GM12874 (cell line): ENCODE data around the gene ZFAND5.

Experiments used
- TF ChIP-seq, protein P1 (sequence below): IDR thresholded peaks from 2 replicates; pipeline ENCODE4 v1.5.1; 2011; ENCODE audit warnings: low read depth, mild to moderate bottlenecking, control low read depth, low read length, moderate library complexity; ENCODE audit not compliant: insufficient read depth

Gene ZFAND5

DNA sequence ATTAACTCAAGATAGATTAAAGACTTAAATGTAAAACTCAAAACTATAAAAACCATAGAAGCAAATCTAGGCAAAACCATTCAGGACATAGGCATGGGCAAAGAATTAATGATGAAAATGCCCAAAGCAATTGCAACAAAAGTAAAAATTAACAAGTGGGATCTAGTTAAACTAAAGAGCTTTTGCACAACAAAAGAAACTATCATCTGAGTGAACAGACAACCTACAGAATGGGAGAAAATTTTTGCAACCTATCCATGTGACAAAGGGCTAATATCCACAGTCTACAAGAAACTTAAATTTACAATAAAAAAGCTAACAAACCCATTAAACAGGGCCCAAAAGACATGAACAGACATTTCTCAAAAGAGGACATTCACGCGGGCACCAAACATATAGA lies 34.4 kb upstream of the ZFAND5 start:
- TF ChIP-seq, protein P1, sequence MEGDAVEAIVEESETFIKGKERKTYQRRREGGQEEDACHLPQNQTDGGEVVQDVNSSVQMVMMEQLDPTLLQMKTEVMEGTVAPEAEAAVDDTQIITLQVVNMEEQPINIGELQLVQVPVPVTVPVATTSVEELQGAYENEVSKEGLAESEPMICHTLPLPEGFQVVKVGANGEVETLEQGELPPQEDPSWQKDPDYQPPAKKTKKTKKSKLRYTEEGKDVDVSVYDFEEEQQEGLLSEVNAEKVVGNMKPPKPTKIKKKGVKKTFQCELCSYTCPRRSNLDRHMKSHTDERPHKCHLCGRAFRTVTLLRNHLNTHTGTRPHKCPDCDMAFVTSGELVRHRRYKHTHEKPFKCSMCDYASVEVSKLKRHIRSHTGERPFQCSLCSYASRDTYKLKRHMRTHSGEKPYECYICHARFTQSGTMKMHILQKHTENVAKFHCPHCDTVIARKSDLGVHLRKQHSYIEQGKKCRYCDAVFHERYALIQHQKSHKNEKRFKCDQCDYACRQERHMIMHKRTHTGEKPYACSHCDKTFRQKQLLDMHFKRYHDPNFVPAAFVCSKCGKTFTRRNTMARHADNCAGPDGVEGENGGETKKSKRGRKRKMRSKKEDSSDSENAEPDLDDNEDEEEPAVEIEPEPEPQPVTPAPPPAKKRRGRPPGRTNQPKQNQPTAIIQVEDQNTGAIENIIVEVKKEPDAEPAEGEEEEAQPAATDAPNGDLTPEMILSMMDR = no peak

DNA sequence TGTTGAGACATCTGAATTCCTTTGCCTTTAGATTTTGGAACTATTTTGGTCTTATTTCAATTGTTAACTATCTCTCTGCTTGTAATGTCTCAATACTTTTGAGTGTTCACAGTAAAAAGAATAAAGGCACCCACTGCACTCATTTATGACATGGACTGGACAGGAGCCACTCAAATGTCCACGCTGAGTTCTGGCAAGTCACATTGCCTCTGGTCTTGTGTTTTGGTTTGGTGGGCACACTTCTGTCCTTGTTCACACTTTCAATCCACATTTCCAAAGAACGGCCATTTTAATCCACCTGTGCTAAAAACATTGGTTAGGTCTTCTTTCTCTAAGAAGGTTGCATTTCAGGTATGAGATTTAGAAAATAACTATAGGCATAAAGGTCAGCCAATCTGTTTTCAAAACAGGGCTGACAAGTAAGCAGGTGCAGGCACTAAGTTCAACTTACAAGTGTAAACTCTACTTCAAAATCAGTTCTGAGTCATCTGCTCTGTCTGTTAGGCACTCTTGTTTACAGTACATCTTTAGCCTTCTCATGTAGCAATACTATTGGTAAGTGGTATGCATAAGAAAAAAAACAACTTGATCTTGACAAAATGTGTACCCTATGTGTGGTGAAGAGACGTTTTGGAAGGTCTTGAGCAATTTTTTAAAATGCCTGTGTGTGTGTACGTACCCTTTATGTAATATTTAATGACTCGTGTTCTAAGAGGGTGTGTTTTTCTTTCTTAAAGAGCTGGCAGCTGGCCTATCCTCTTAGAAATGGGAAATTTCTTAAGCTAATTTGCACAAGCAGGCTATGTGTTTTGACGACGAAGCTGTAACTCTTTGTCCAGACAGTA lies 31.5 kb upstream of the ZFAND5 start:
- TF ChIP-seq, protein P1 = no peak

DNA sequence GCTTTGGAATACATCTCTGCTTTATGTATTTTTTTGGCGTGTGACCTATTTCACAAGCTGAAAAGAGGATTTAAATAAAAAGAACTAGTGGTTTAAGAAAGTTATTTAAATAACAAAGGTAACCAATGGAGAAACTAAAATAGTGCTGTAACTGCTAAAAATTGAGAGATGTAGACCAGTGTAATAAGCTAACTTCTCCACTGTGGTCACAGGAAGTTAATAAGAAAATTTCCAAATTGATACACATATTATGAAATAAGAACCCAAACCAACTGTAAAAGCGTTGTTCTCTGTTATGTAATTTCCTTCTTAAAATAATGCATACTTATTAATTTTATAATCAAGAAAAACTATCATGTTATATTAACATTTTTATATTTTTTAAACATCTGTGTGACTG lies 29.1 kb upstream of the ZFAND5 start:
- TF ChIP-seq, protein P1 = no peak

DNA sequence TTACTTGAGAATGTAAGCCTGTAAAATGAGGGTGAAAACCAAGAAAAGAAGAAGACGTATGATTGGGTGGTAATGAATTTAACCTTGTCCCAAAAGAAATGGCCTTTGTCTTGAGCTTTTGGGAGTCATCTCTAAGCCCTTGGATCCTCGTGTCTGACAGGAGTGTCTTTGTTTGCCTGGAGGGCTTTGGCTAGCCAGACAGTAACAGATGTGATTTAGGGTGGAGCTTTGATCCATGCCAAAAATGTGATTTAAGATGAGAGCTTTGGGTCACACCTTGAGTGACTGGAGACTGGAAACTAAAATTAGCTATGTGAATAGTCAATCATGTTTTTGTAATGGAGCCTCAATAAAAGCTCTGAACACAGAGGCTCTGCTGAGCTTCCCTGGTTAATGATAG lies 25.9 kb upstream of the ZFAND5 start:
- TF ChIP-seq, protein P1 = no peak

DNA sequence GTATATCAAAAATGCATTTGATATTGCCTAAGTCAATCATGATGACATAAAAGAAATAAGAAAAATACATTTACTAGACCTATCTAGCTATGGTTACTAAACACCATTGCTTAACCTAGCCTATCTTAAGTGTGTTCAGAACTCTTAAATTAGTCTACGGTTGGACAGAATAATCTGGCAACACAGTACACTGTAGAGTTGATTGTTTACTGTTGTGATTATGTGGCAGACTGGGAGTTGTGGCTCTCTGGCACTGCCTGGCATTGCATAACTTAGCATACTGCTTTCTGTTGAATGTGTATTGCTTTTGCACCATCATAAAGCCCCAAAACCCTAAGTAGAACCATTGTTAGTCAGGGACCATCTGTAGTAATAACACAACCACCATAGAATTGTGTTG lies 21.2 kb upstream of the ZFAND5 start:
- TF ChIP-seq, protein P1 = no peak

DNA sequence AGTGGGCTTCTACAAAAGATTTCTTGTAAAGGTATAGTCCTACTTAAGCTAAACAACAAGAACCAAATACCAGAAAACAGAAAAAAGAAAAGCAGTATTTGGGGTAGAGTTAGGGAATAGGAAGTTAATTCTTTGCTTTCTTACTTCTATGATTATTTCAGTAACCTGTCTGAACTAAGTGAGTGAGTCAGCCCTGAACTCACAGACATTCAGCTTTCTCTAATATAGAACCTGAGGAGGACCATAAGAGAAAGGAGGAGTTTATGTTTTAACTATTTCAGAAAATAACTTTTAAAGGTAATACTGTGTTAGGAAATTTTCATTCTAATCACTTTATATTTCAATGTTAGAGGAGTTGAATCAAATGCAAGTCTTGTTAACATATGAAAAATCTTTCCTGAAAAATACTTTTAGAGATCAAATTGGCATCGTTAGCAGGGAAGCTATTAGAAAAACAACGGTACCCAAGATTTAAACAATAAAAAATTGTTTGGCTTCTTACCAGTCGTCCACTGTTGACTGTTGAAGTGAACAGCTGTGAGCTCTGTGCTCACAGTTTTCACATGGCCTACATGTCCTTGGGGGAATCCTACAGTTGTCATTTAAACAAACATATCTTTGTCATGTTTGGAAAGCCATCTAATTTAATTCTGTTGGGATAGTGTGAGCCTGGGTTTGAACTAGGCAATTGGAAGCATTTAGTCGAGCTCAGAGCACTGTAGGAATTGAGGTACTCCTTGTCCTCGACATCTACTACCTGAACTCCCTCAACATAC lies 19.9 kb upstream of the ZFAND5 start:
- TF ChIP-seq, protein P1 = no peak

DNA sequence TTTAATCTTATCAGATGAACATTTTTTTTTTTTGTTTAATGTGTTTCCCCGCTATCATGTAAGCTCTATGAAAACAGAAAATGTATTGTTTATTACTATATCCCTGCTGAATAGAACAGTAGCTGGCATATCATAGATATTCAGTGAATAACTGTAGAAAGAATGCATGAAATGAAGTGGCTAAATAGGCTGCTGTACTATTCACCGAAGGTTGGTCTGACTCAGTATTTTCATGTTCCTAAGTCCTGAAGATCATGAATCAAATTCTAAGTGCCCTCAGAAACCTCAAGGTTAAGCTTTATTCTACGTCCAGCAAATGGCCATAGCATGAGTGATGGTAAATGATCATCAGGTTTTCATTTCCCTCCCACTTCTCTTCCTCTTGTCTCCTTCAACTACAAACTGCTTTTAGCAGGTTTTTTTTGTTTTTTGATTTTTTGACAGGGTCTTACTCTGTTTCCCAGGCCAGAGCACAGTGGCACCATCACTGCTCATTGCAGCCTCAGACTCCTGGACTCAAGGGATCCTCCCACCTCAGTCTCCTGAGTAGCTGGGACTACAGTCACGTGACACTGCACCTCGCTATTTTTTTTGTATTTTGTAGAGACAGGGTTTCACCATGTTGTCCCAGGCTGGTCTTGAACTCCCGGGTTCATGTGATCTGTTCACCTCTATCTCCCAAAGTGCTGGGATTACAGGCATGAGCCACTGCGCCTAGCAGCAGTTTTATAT lies 19.1 kb upstream of the ZFAND5 start:
- TF ChIP-seq, protein P1 = no peak
